ENCODE data around the gene LCN12.

Gene LCN12

DNA sequence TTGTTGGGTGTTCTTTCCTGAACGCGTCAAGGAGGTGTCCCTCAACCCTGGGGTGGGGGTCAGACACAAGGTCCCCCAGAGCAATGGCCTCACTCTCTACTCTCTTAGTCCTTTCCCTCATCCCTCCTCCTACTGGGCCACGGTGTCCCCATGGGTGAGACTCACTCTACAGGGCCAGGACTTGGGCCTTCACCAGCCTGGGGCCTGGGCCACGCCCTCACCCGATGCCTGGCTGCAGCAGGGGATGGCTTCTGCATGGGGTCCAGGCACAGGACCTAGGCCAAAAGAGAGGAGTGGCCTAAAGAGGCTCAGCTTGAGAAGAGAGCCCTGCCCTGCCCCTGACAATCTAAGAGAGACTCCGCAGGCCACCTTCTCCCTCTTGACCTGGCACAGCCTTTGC is 5.8 kb downstream of the LCN12 start:
- no peak overlapping the region for H2BK120ac ChIP-seq (ENCODE audit: low read depth, low read length)
- no peak overlapping the region for H3K4ac ChIP-seq (ENCODE audit: low read depth, low read length)
- H2BK5ac ChIP-seq (ENCODE audit: low read length): no peak overlapping the region
- H3K23ac ChIP-seq (ENCODE audit: low read length): no peak overlapping the region
- no peak overlapping the region for H3K4me3 ChIP-seq (ENCODE audit: low read length)
- no peaks in the 10 kb centered on the region for H3K79me1 ChIP-seq (ENCODE audit: low read length)
- no peaks in the 10 kb centered on the region for H3K4me1 ChIP-seq (ENCODE audit: control insufficient read depth, low read depth, low read length)
- H3K79me2 ChIP-seq (ENCODE audit: control insufficient read depth, insufficient read depth, low read length): no peaks in the 10 kb centered on the region
- H4K5ac ChIP-seq (ENCODE audit: low read length): no peak overlapping the region
- no peak overlapping the region for H3K9ac ChIP-seq (ENCODE audit: low read length)
- no peaks in the 10 kb centered on the region for H3K27me3 ChIP-seq (ENCODE audit: insufficient read depth, low read length, poor library complexity)
- H3K4me2 ChIP-seq (ENCODE audit: low read length): no peak overlapping the region
- no peak overlapping the region for H3K27ac ChIP-seq (ENCODE audit: low read depth, low read length)
- no peaks in the 10 kb centered on the region for H3K36me3 ChIP-seq (ENCODE audit: control insufficient read depth, insufficient read depth, low read length)
- H2AK5ac ChIP-seq (ENCODE audit: low read length): no peak overlapping the region
- H2BK15ac ChIP-seq (replicated peaks; ENCODE audit: low read depth): no peak overlapping the region
- H4K8ac ChIP-seq (ENCODE audit: low read depth, low read length): no peak overlapping the region
- no peak for DNase-seq
- no peak overlapping the region for H3K18ac ChIP-seq (ENCODE audit: low read length)
- WGBS (ENCODE audit: extremely low coverage, insufficient coverage, low lambda C conversion rate): no CpG with 5 or more reads among the region's 6 CpGs
- no peak overlapping the region for H3K56ac ChIP-seq (ENCODE audit: low read length)

DNA sequence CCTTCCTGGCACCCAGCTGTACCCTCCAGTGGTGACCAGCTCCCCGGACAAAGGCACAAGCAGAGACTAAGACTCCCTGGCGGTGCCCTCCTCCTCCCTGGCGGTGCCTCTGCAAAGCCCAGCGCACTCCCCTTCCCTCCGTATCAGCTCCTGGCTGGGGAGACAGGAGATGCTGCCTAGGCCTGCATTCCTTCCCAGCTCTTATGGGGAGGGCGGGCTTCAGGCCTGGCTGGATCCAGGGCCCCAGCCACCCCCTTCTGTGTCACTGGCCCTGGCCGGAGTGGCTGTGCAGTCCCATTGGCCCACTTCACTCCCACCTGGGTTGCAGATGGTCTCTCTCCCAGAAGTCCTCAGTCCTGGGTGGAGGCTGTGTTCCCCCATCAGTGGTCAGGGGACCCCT is 6.4 kb downstream of the LCN12 start:
- DNase-seq: no peak
- no CpG with 5 or more reads among the region's 7 CpGs for WGBS (ENCODE audit: extremely low coverage, insufficient coverage, low lambda C conversion rate)
- no peaks in the 10 kb centered on the region for H3K36me3 ChIP-seq (ENCODE audit: control insufficient read depth, insufficient read depth, low read length)

DNA sequence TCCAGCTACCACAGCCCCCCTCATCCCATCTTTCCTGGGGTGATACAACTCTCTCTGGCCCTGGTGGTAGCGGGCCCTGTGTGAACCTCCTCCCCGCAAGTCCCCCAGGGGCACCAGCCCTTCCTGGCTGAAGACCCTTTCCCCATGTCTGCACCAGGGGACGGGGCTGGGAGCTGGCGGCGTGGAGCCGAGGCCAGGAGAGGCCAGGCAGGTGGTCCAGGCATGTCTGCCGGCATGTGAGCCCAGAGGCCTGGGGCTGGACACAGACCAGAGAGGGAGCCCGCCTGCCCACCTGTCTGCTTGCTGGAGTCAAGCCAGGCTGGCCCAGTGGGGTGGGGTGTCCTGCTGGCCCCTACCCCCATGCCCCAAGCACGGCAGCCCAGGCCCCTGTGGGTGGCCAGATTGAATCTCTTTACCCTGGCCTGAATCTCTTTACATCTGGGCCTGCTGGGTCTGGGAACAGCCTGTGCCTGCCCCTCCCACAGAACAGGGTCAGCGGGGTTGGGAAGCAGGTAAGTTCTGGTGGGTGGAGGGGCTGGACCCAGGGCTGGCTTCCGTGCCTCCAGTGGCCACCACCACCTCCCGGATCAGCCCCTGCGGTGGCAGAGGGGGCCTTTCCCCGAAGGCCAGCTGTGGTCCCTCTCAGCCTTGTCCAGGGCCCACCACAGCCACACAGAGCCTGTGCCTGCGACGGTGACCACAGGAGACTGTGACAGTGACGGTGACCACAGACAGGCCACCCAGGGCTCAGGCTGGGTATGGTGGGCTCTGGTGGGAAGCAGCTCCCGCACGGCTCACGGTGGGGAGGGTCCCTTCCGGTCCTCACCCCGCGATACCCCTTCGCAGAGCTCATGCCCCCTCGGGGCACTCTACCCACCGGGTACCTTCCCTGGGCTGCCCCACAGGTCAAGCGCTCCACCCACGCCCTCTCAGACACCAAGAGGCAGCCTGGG is 7.1 kb downstream of the LCN12 start:
- no peaks in the 10 kb centered on the region for H3K79me1 ChIP-seq (ENCODE audit: low read length)
- no peak overlapping the region for H3K27ac ChIP-seq (ENCODE audit: low read depth, low read length)
- H3K9ac ChIP-seq (ENCODE audit: low read length): no peak overlapping the region
- H2BK15ac ChIP-seq (replicated peaks; ENCODE audit: low read depth): no peak overlapping the region
- H3K4me2 ChIP-seq (ENCODE audit: low read length): no peak overlapping the region
- no peaks in the 10 kb centered on the region for H3K79me2 ChIP-seq (ENCODE audit: control insufficient read depth, insufficient read depth, low read length)
- H3K36me3 ChIP-seq (ENCODE audit: control insufficient read depth, insufficient read depth, low read length): no peaks in the 10 kb centered on the region
- no peak overlapping the region for H4K5ac ChIP-seq (ENCODE audit: low read length)
- no peak for DNase-seq
- no peak overlapping the region for H2BK5ac ChIP-seq (ENCODE audit: low read length)
- H4K8ac ChIP-seq (ENCODE audit: low read depth, low read length): no peak overlapping the region
- no peak overlapping the region for H3K4ac ChIP-seq (ENCODE audit: low read depth, low read length)
- H3K4me3 ChIP-seq (ENCODE audit: low read length): no peak overlapping the region
- no CpG with 5 or more reads among the region's 28 CpGs for WGBS (ENCODE audit: extremely low coverage, insufficient coverage, low lambda C conversion rate)
- H2AK5ac ChIP-seq (ENCODE audit: low read length): no peak overlapping the region
- no peak overlapping the region for H3K23ac ChIP-seq (ENCODE audit: low read length)
- no peaks in the 10 kb centered on the region for H3K4me1 ChIP-seq (ENCODE audit: control insufficient read depth, low read depth, low read length)
- no peak overlapping the region for H3K56ac ChIP-seq (ENCODE audit: low read length)
- no peak overlapping the region for H3K18ac ChIP-seq (ENCODE audit: low read length)
- no peaks in the 10 kb centered on the region for H3K27me3 ChIP-seq (ENCODE audit: insufficient read depth, low read length, poor library complexity)
- no peak overlapping the region for H2BK120ac ChIP-seq (ENCODE audit: low read depth, low read length)

More for the DNA sequence above, 6.4 kb downstream of the LCN12 start:
- H2BK15ac ChIP-seq (replicated peaks; ENCODE audit: low read depth): no peak overlapping the region
- no peak overlapping the region for H3K4me2 ChIP-seq (ENCODE audit: low read length)
- H3K27me3 ChIP-seq (ENCODE audit: insufficient read depth, low read length, poor library complexity): no peaks in the 10 kb centered on the region
- H4K8ac ChIP-seq (ENCODE audit: low read depth, low read length): no peak overlapping the region
- H3K23ac ChIP-seq (ENCODE audit: low read length): peak overlapping the region; percentile 66
- H3K79me1 ChIP-seq (ENCODE audit: low read length): no peaks in the 10 kb centered on the region
- no peak overlapping the region for H3K18ac ChIP-seq (ENCODE audit: low read length)
- no peak overlapping the region for H2AK5ac ChIP-seq (ENCODE audit: low read length)
- H3K79me2 ChIP-seq (ENCODE audit: control insufficient read depth, insufficient read depth, low read length): no peaks in the 10 kb centered on the region
- no peak overlapping the region for H3K27ac ChIP-seq (ENCODE audit: low read depth, low read length)
- H3K4me1 ChIP-seq (ENCODE audit: control insufficient read depth, low read depth, low read length): no peaks in the 10 kb centered on the region
- no peak overlapping the region for H2BK120ac ChIP-seq (ENCODE audit: low read depth, low read length)
- no peak overlapping the region for H3K9ac ChIP-seq (ENCODE audit: low read length)
- H3K4me3 ChIP-seq (ENCODE audit: low read length): no peak overlapping the region
- no peak overlapping the region for H2BK5ac ChIP-seq (ENCODE audit: low read length)
- no peak overlapping the region for H4K5ac ChIP-seq (ENCODE audit: low read length)
- no peak overlapping the region for H3K56ac ChIP-seq (ENCODE audit: low read length)
- H3K4ac ChIP-seq (ENCODE audit: low read depth, low read length): no peak overlapping the region

DNA sequence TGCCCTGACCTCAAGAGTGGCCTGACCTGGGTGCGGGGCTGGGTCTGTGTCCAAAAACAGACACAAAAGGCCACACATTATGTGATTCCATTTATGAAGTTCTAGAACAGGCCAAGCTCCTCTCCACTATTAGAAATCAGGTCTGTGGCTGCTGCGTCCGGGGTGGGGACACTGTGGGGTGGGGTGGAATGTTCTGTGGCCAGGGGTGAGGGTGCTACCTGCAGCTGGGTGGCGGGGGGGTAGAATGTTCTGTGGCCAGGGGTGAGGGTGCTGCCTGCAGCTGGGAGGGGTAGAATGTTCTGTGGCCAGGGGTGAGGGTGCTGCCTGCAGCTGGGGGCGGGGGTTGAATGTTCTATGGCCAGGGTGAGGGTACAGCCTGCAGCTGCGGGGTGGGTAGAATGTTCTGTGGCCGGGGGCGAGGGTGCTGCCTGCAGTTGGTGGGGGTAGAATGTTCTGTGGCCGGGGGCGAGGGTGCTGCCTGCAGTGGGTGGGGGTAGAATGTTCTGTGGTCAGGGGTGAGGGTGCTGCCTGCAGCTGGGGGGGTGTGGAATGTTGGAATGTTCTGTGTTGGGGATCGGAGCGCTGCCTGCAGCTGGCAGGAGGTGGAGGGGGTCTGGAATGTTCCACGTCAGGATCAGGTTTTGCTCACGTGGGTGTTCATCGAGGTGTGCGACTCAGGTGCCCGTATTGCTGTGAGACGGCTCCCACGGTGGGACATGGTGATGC is 8.3 kb downstream of the LCN12 start:
- no CpG with 5 or more reads among the region's 19 CpGs for WGBS (ENCODE audit: extremely low coverage, insufficient coverage, low lambda C conversion rate)
- no peak for DNase-seq
- no peak overlapping the region for H2AK5ac ChIP-seq (ENCODE audit: low read length)
- no peak overlapping the region for H3K23ac ChIP-seq (ENCODE audit: low read length)
- H3K4me2 ChIP-seq (ENCODE audit: low read length): no peak overlapping the region
- H3K79me2 ChIP-seq (ENCODE audit: control insufficient read depth, insufficient read depth, low read length): no peaks in the 10 kb centered on the region
- no peak overlapping the region for H2BK120ac ChIP-seq (ENCODE audit: low read depth, low read length)
- H3K4ac ChIP-seq (ENCODE audit: low read depth, low read length): no peak overlapping the region
- no peak overlapping the region for H2BK5ac ChIP-seq (ENCODE audit: low read length)
- no peak overlapping the region for H4K8ac ChIP-seq (ENCODE audit: low read depth, low read length)
- H2BK15ac ChIP-seq (replicated peaks; ENCODE audit: low read depth): no peak overlapping the region
- no peak overlapping the region for H3K4me3 ChIP-seq (ENCODE audit: low read length)
- no peak overlapping the region for H3K9ac ChIP-seq (ENCODE audit: low read length)
- H3K4me1 ChIP-seq (ENCODE audit: control insufficient read depth, low read depth, low read length): no peaks in the 10 kb centered on the region
- no peak overlapping the region for H4K5ac ChIP-seq (ENCODE audit: low read length)
- H3K27me3 ChIP-seq (ENCODE audit: insufficient read depth, low read length, poor library complexity): no peaks in the 10 kb centered on the region
- H3K56ac ChIP-seq (ENCODE audit: low read length): no peak overlapping the region
- no peaks in the 10 kb centered on the region for H3K36me3 ChIP-seq (ENCODE audit: control insufficient read depth, insufficient read depth, low read length)
- H3K27ac ChIP-seq (ENCODE audit: low read depth, low read length): no peak overlapping the region
- no peaks in the 10 kb centered on the region for H3K79me1 ChIP-seq (ENCODE audit: low read length)
- no peak overlapping the region for H3K18ac ChIP-seq (ENCODE audit: low read length)

DNA sequence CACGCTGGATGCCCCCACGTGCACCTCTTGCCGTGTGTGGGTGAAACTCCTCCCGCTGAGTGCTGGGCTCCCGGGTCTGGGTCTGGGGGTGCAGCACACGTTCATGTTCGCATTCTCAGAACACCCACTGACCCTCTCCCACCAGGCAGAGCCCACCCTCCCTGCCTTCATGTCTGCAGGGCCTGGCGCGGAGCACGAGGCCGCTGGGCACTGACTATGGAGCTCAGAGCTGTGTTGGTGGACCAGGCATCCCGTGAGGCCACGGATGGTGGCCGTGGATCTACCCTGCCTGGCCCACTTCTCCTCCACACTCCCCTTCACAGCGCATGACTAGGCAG is 8.8 kb downstream of the LCN12 start:
- no peak for DNase-seq
- WGBS (ENCODE audit: extremely low coverage, insufficient coverage, low lambda C conversion rate): no CpG with 5 or more reads among the region's 15 CpGs

More for the DNA sequence above, 8.8 kb downstream of the LCN12 start:
- H3K4me1 ChIP-seq (ENCODE audit: control insufficient read depth, low read depth, low read length): peaks cover 2% of the 10 kb centered on the region
- H3K27me3 ChIP-seq (ENCODE audit: insufficient read depth, low read length, poor library complexity): no peaks in the 10 kb centered on the region
- no peak overlapping the region for H4K5ac ChIP-seq (ENCODE audit: low read length)
- no peaks in the 10 kb centered on the region for H3K79me2 ChIP-seq (ENCODE audit: control insufficient read depth, insufficient read depth, low read length)
- no peaks in the 10 kb centered on the region for H3K79me1 ChIP-seq (ENCODE audit: low read length)
- H3K18ac ChIP-seq (ENCODE audit: low read length): no peak overlapping the region
- H4K8ac ChIP-seq (ENCODE audit: low read depth, low read length): no peak overlapping the region
- no peak overlapping the region for H3K56ac ChIP-seq (ENCODE audit: low read length)
- H3K9ac ChIP-seq (ENCODE audit: low read length): no peak overlapping the region
- no peak overlapping the region for H3K27ac ChIP-seq (ENCODE audit: low read depth, low read length)
- H2BK120ac ChIP-seq (ENCODE audit: low read depth, low read length): no peak overlapping the region
- no peak overlapping the region for H3K23ac ChIP-seq (ENCODE audit: low read length)
- no peak overlapping the region for H3K4ac ChIP-seq (ENCODE audit: low read depth, low read length)
- H2AK5ac ChIP-seq (ENCODE audit: low read length): no peak overlapping the region
- no peak overlapping the region for H3K4me2 ChIP-seq (ENCODE audit: low read length)
- H2BK15ac ChIP-seq (replicated peaks; ENCODE audit: low read depth): no peak overlapping the region
- H3K4me3 ChIP-seq (ENCODE audit: low read length): no peak overlapping the region
- no peaks in the 10 kb centered on the region for H3K36me3 ChIP-seq (ENCODE audit: control insufficient read depth, insufficient read depth, low read length)
- no peak overlapping the region for H2BK5ac ChIP-seq (ENCODE audit: low read length)

Data from mesendoderm (in vitro differentiated cells).